GM12891 (cell line): Measurements from ENCODE around the gene TNS1.

Experiments used
- PAX5 ChIP-seq: IDR thresholded peaks from 2 replicates; pipeline ENCODE4 v1.6.1; 2011; ENCODE audit warnings: low read length, moderate library complexity, mild to moderate bottlenecking; ENCODE audit not compliant: insufficient read depth, severe bottlenecking
- POLR2A ChIP-seq: IDR thresholded peaks from 2 replicates; pipeline ENCODE4 v1.6.1; 2011; ENCODE audit warnings: low read depth, low read length, control low read depth
- POLR2AphosphoS5 ChIP-seq: IDR thresholded peaks from 2 replicates; pipeline ENCODE4 v1.6.1; 2011; ENCODE audit warnings: low read depth, low read length, control low read depth
- POU2F2 ChIP-seq: IDR thresholded peaks from 2 replicates; pipeline ENCODE4 v1.6.1; 2011; ENCODE audit warnings: low read depth, mild to moderate bottlenecking, control low read depth, low read length, moderate library complexity
- TAF1 ChIP-seq: IDR thresholded peaks from 2 replicates; pipeline ENCODE4 v1.6.1; 2011; ENCODE audit warnings: low read depth, low read length, control low read depth

GRCh38 chr2:218015586-218016521, 13.1 kb upstream of the TNS1 start:
- no peak for TF ChIP-seq POLR2A
- no peak for TF ChIP-seq POLR2AphosphoS5
- no peak for TF ChIP-seq POU2F2
- no peak for TF ChIP-seq TAF1
- TF ChIP-seq PAX5 = no peak
